SK-N-SH (cell line): ENCODE measurements around the gene ARL14EP. TPM values are rescaled to one million over a fixed set of nuclear protein-coding genes. Genes with fewer than 3 reads are reported as not detected.
A peak's percentile ranks its signal among the peaks of the same experiment; 100 is the strongest.

Experiments
- CTCF ChIA-PET: fragments of 300-600, 350-600 bp; formaldehyde crosslinking; extraction: SDS; loops from one replicate; lab custom pipeline; 2021; lab: Yijun Ruan, JAX
- POLR2A ChIA-PET: fragments of 350-600 bp; sonication (Branson Sonifier 250); formaldehyde crosslinking; extraction: SDS; loops from one replicate; lab custom pipeline; 2020; ENCODE audit warnings: antibody characterized with exemption, inconsistent platforms; lab: Yijun Ruan, JAX
- DNase-seq: peaks from one replicate; pipeline ENCODE4 v3.0.0; 2012
- H2AFZ ChIP-seq: fragments of 200-600 bp; sonication (generic); 2 replicates; pipeline ENCODE4 v1.8.1; 2016; ENCODE audit warnings: antibody characterized with exemption, mild to moderate bottlenecking, low read depth
- H3F3A ChIP-seq: fragments of 200-600 bp; sonication (generic); replicated peaks from 2 replicates; pipeline ENCODE3; 2016; ENCODE audit warnings: antibody characterized with exemption, mild to moderate bottlenecking; ENCODE audit not compliant: insufficient read depth
- H3K27ac ChIP-seq, 2 experiments: fragments of 200-500 bp in 1 of 2; fragments of 200-600 bp in 1 of 2; sonication (Bioruptor generic) in 1 of 2; sonication (generic), shearing (Covaris generic) in 1 of 2; 2 replicates each; pipeline versions ENCODE4 v1.5.1 to v1.6.1; 2014 to 2016; ENCODE audit warnings: low read depth in 2 of 2, inconsistent platforms in 1 of 2, low read length in 1 of 2, mild to moderate bottlenecking in 1 of 2, mixed read lengths in 1 of 2
- H3K27me3 ChIP-seq: fragments of 200-600 bp; sonication (generic), shearing (Covaris generic); 2 replicates; pipeline ENCODE4 v1.6.1; 2016; ENCODE audit warnings: mixed run types; ENCODE audit not compliant: insufficient read depth
- H3K36me3 ChIP-seq, 2 experiments: fragments of 200-500 bp in 1 of 2; fragments of 200-600 bp in 1 of 2; sonication (Bioruptor generic) in 1 of 2; sonication (generic) in 1 of 2; replicated peaks in 1 of 2; 2 replicates each; pipeline versions ENCODE3 to v1.5.1; 2014 to 2016; ENCODE audit warnings: low read length in 1 of 2, mild to moderate bottlenecking in 1 of 2; ENCODE audit not compliant: insufficient read depth in 2 of 2, control insufficient read depth in 1 of 2
- H3K4me1 ChIP-seq, 2 experiments: fragments of 200-500 bp in 1 of 2; fragments of 200-600 bp in 1 of 2; sonication (Bioruptor generic) in 1 of 2; sonication (generic), shearing (Covaris generic) in 1 of 2; 2 replicates each; pipeline versions ENCODE4 v1.5.1 to v1.6.1; 2014 to 2016; ENCODE audit warnings: low read depth in 1 of 2, low read length in 1 of 2, mixed run types in 1 of 2; ENCODE audit not compliant: insufficient read depth in 2 of 2, control insufficient read depth in 1 of 2
- H3K4me2 ChIP-seq: fragments of 200-600 bp; sonication (generic), shearing (Covaris generic); 2 replicates; pipeline ENCODE4 v1.6.1; 2017; ENCODE audit warnings: mixed run types
- H3K4me3 ChIP-seq, 2 experiments: fragments of 200-500 bp in 1 of 2; fragments of 200-600 bp in 1 of 2; sonication (Bioruptor generic) in 1 of 2; sonication (generic), shearing (Covaris generic) in 1 of 2; 2 replicates each; pipeline versions ENCODE4 v1.5.1 to v1.8.1; 2014 to 2016; ENCODE audit warnings: low read depth in 2 of 2, inconsistent platforms in 1 of 2, low read length in 1 of 2, mild to moderate bottlenecking in 1 of 2, mixed read lengths in 1 of 2, moderate library complexity in 1 of 2
- H3K79me2 ChIP-seq: fragments of 200-600 bp; sonication (generic); 2 replicates; pipeline ENCODE4 v1.8.1; 2017; ENCODE audit warnings: mild to moderate bottlenecking; ENCODE audit not compliant: insufficient read depth
- H3K9ac ChIP-seq: fragments of 200-600 bp; sonication (generic); 2 replicates; pipeline ENCODE4 v1.6.1; 2017; ENCODE audit warnings: mixed run types
- H3K9me2 ChIP-seq: fragments of 200-600 bp; sonication (generic); 2 replicates; pipeline ENCODE4 v1.6.1; 2017; ENCODE audit warnings: mixed run types
- H3K9me3 ChIP-seq: fragments of 200-600 bp; sonication (generic); 2 replicates; pipeline ENCODE4 v1.6.1; 2017; ENCODE audit warnings: mixed run types, mild to moderate bottlenecking, moderate library complexity
- H4K20me1 ChIP-seq: fragments of 200-600 bp; sonication (generic); 2 replicates; pipeline ENCODE4 v1.6.1; 2017; ENCODE audit warnings: mild to moderate bottlenecking, mixed run types; ENCODE audit not compliant: insufficient read depth
- CHD2 ChIP-seq: fragments of 150-350 bp; IDR thresholded peaks from 2 replicates; pipeline ENCODE4 v1.6.1; 2018; ENCODE audit warnings: low read length; ENCODE audit not compliant: partially characterized antibody
- ELF1 ChIP-seq: IDR thresholded peaks from 2 replicates; pipeline ENCODE4 v1.4.0; 2012
- EZH2phosphoT487 ChIP-seq: fragments of 200-600 bp; sonication (generic); IDR thresholded peaks from 2 replicates; pipeline ENCODE4 v1.6.1; 2017; ENCODE audit warnings: low read depth, mixed run types, mild to moderate bottlenecking, antibody characterized with exemption, moderate library complexity, borderline replicate concordance
- FOSL2 ChIP-seq: IDR thresholded peaks from 2 replicates; pipeline ENCODE4 v1.4.0; 2012; ENCODE audit warnings: low read depth, mild to moderate bottlenecking, moderate library complexity, borderline replicate concordance
- FOXJ3 ChIP-seq: sonication (generic); formaldehyde crosslinking; IDR thresholded peaks from 2 replicates; pipeline ENCODE4 v1.5.1; 2020; ENCODE audit warnings: mild to moderate bottlenecking, missing genetic modification reagents
- FOXM1 ChIP-seq: IDR thresholded peaks from 2 replicates; pipeline ENCODE4 v1.4.0; 2012; ENCODE audit warnings: low read depth, mild to moderate bottlenecking
- GABPA ChIP-seq: IDR thresholded peaks from 2 replicates; pipeline ENCODE4 v1.4.0; 2012; ENCODE audit warnings: low read depth, mild to moderate bottlenecking
- IRF3 ChIP-seq: fragments of 150-350 bp; IDR thresholded peaks from 2 replicates; pipeline ENCODE4 v1.6.1; 2016; ENCODE audit warnings: mild to moderate bottlenecking, low read depth, low read length
- JUND ChIP-seq: IDR thresholded peaks from 2 replicates; pipeline ENCODE4 v1.4.0; 2012
- NFIC ChIP-seq: IDR thresholded peaks from 2 replicates; pipeline ENCODE4 v1.4.0; 2012; ENCODE audit warnings: borderline replicate concordance
- NRF1 ChIP-seq: IDR thresholded peaks from 2 replicates; pipeline ENCODE4 v1.6.1; 2012; ENCODE audit warnings: low read depth, mild to moderate bottlenecking, low read length
- RAD21 ChIP-seq: IDR thresholded peaks from 2 replicates; pipeline ENCODE4 v1.6.1; 2012; ENCODE audit warnings: mild to moderate bottlenecking, low read length
- RCOR1 ChIP-seq: fragments of 150-350 bp; IDR thresholded peaks from 2 replicates; pipeline ENCODE4 v1.6.1; 2017; ENCODE audit warnings: antibody characterized with exemption, low read length
- RXRA ChIP-seq: IDR thresholded peaks from 2 replicates; pipeline ENCODE4 v1.4.0; 2012; ENCODE audit warnings: low read depth, mild to moderate bottlenecking, borderline replicate concordance
- SIN3A ChIP-seq: IDR thresholded peaks from 2 replicates; pipeline ENCODE4 v1.6.1; 2012; ENCODE audit warnings: low read depth, mild to moderate bottlenecking, low read length, moderate library complexity, borderline replicate concordance
- SMC3 ChIP-seq: IDR thresholded peaks from 2 replicates; pipeline ENCODE4 v1.6.1; 2012; ENCODE audit warnings: low read depth, low read length, improper control_type of control experiment
- TAF1 ChIP-seq: IDR thresholded peaks from 2 replicates; pipeline ENCODE4 v1.6.1; 2012; ENCODE audit warnings: low read depth, mild to moderate bottlenecking, low read length, moderate library complexity, borderline replicate concordance
- TCF12 ChIP-seq: IDR thresholded peaks from 2 replicates; pipeline ENCODE4 v1.4.0; 2012
- TEAD4 ChIP-seq: IDR thresholded peaks from 2 replicates; pipeline ENCODE4 v1.4.0; 2012; ENCODE audit warnings: mild to moderate bottlenecking, borderline replicate concordance; ENCODE audit not compliant: insufficient read depth
- YY1 ChIP-seq: IDR thresholded peaks from 2 replicates; pipeline ENCODE4 v1.4.0; 2012; ENCODE audit warnings: low read depth, mild to moderate bottlenecking
- WGBS: methylation state at CpG from one replicate; pipeline ENCODE4 v1.1.6; 2017; ENCODE audit warnings: low lambda C conversion rate; 5-methylcytosine and 5-hydroxymethylcytosine counted together
- polyA plus RNA-seq, 3 experiments: library from polyadenylated mRNA; depleted of rRNA; stranded (reverse); fragments of >200 nt; gene quantifications; 2 replicates each; pipeline ENCODE4 v1.2.3, GENCODE V29; 2012
- TF ChIP-seq, protein P1 (sequence below): fragments of 150-350 bp; IDR thresholded peaks from 2 replicates; pipeline ENCODE4 v1.6.1; 2017; ENCODE audit warnings: antibody characterized with exemption, low read length, low read depth, borderline replicate concordance
- TF ChIP-seq, protein P2 (sequence below): IDR thresholded peaks from 2 replicates; pipeline ENCODE4 v1.4.0; 2012; ENCODE audit warnings: low read depth, borderline replicate concordance

ARL14EP gene
- polyA plus RNA-seq, 1 of the 3 experiments (the other 2 are of a cell fraction): 7.0 TPM

DNA sequence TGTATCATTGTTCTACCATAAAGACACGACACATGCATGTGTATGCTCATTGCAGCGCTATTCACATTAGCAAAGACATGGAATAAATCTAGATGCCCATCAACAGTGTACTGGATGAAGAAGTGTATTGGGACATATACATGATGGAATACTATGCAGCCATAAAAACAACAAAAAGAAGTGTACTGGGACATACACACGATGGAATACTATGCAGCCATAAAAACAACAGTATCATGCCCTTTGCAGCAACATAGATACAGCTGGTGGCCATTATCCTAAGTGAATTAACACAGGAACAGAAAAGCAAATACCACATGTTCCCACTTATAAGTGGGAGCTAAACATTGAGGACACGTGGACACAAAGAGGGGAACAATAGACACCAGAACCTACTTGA, 22.7 kb downstream of the ARL14EP start:
- H3F3A ChIP-seq: peaks cover 6% of the 10 kb centered on the region
- no peak for TF ChIP-seq GABPA
- TF ChIP-seq RAD21: no peak
- no peak for TF ChIP-seq YY1
- no peak for TF ChIP-seq NRF1
- TF ChIP-seq ELF1: no peak
- no peak for TF ChIP-seq FOXJ3
- TF ChIP-seq, protein P1, sequence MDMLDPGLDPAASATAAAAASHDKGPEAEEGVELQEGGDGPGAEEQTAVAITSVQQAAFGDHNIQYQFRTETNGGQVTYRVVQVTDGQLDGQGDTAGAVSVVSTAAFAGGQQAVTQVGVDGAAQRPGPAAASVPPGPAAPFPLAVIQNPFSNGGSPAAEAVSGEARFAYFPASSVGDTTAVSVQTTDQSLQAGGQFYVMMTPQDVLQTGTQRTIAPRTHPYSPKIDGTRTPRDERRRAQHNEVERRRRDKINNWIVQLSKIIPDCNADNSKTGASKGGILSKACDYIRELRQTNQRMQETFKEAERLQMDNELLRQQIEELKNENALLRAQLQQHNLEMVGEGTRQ: no peak
- no peak for TF ChIP-seq RXRA
- TF ChIP-seq JUND: no peak
- no peak for TF ChIP-seq SIN3A
- TF ChIP-seq IRF3: no peak
- H3K9me3 ChIP-seq: no peaks in the 10 kb centered on the region
- no peaks in the 10 kb centered on the region for H4K20me1 ChIP-seq
- H3K27ac ChIP-seq: no peak overlapping the region
- H2AFZ ChIP-seq: no peak overlapping the region
- no peaks in the 10 kb centered on the region for H3K27me3 ChIP-seq
- no peaks in the 10 kb centered on the region for H3K9me2 ChIP-seq
- H3K4me3 ChIP-seq: no peak overlapping the region
- H3K36me3 ChIP-seq: peaks cover 2 to 3% of the 10 kb centered on the region in 2 experiments
- H3K4me1 ChIP-seq: no peaks in the 10 kb centered on the region; a peak in 1 of 4 replicates
- no peak overlapping the region for H3K9ac ChIP-seq
- H3K4me2 ChIP-seq: no peak overlapping the region
- POLR2A ChIA-PET: interaction anchor here (1.0 kb wide), 1 partner anchor 23 kb away, joined by 3 read pairs; the partner anchor contains the start of gene ARL14EP
- DNase-seq: no peak
- 75% methylated on average over 4 of the region's 4 CpGs for whole genome bisulfite sequencing
- CTCF ChIA-PET: interaction anchor here (0.6 to 3.6 kb wide), 16 partner anchors 11 to 579 kb away, joined by 3 to 45 read pairs (median 4); partner anchors contain the start of genes ARL14EP and MPPED2
- no peaks in the 10 kb centered on the region for H3K79me2 ChIP-seq

- Histone ChIP-seq H3K27me3 (no peaks in the 10 kb centered on the region), H3K4me1 (no peaks in the 10 kb centered on the region; a peak in 1 of 4 replicates), H2AFZ (no peak overlapping the region), H3K4me3 (no peak overlapping the region), H3K9me3 (no peaks in the 10 kb centered on the region), H3K9ac (no peak overlapping the region), H4K20me1 (no peaks in the 10 kb centered on the region), H3K27ac (no peak overlapping the region), H3F3A (peaks cover 6% of the 10 kb centered on the region), H3K36me3 (no peaks in the 10 kb centered on the region), H3K4me2 (no peak overlapping the region), H3K9me2 (no peaks in the 10 kb centered on the region), H3K79me2 (no peaks in the 10 kb centered on the region)
- DNase-seq: peak; percentile 43
- 7% methylated on average over 5 of the region's 5 CpGs for WGBS
- ChIA-PET POLR2A (no interaction called here), CTCF (interaction anchor here (0.6 to 3.6 kb wide), 16 partner anchors 12 to 579 kb away, joined by 3 to 45 read pairs (median 4); partner anchors contain the start of genes ARL14EP and MPPED2)
- TF ChIP-seq, protein P2, sequence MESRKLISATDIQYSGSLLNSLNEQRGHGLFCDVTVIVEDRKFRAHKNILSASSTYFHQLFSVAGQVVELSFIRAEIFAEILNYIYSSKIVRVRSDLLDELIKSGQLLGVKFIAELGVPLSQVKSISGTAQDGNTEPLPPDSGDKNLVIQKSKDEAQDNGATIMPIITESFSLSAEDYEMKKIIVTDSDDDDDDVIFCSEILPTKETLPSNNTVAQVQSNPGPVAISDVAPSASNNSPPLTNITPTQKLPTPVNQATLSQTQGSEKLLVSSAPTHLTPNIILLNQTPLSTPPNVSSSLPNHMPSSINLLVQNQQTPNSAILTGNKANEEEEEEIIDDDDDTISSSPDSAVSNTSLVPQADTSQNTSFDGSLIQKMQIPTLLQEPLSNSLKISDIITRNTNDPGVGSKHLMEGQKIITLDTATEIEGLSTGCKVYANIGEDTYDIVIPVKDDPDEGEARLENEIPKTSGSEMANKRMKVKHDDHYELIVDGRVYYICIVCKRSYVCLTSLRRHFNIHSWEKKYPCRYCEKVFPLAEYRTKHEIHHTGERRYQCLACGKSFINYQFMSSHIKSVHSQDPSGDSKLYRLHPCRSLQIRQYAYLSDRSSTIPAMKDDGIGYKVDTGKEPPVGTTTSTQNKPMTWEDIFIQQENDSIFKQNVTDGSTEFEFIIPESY: no peak
- TF ChIP-seq TCF12: no peak
- no peak for TF ChIP-seq EZH2phosphoT487
- TF ChIP-seq TAF1: no peak
- no peak for TF ChIP-seq RXRA
- TF ChIP-seq SMC3: peak; percentile 55
- TF ChIP-seq NFIC: no peak
- TF ChIP-seq RCOR1: no peak
- TF ChIP-seq FOXM1: no peak
- no peak for TF ChIP-seq FOSL2
- TF ChIP-seq ELF1: no peak
- TF ChIP-seq GABPA: no peak
- TF ChIP-seq RAD21: peak; percentile 85
- no peak for TF ChIP-seq TEAD4
- TF ChIP-seq, protein P1: no peak
- TF ChIP-seq CHD2: no peak
Observed at GRCh38 chr11:30346068-30346688, 23.3 kb downstream of the ARL14EP start.
